HG03575 (cell line): ENCODE results near the gene FARP1.

Experiments
- ATAC-seq: cut with Tn5 transposase; IDR thresholded peaks from one replicate; pipeline ENCODE4 v1.9.1; 2021; ENCODE audit not compliant: unreplicated experiment, insufficient number of reproducible peaks, low FRiP score; ENCODE audit errors: extremely low read depth

FARP1 gene

DNA sequence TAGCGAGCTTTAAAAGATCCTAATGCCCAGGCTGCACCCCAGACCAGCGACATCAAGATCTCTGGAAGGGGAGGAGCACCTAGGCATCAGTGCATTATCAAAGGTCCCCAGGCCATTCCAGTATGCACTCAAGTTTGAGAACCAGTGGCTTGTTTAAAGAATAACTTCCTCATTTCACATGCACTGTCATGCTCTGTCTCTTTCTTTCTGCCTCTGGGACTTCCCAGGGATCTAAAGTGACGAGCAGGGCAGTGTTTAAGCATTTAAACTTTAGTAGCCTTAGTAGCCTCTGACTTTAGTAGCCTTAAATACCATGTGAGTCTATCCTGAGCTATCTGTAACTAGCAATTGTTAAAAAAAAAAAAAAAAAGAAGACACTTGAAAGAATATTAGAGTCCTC, 8.9 kb upstream of the FARP1 start:
- peak; percentile 61 for ATAC-seq

DNA sequence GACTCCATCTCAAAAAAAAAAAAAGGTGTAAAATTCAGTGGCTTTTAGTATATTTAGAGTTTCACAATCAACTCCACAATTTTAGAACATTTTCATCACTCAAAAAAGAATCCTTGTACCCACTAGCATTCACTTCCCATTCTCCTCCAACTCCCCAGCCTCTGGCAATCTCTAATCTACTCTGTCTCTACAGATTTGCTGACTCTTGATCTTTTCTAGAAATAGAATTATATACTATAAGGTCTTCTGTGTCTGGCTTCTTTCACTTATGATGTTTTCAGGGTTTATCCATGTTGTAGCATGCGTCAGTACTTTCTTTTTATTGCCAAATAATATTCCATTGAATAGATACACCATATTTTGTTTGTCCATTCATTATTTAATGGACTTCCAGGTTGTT, 8.0 kb upstream of the FARP1 start:
- ATAC-seq, result no peak

GRCh38 chr13:98141091-98141490, 1.8 kb upstream of the FARP1 start:
- no peak for ATAC-seq

GRCh38 chr13:98141509-98142379, 1.1 kb upstream of the FARP1 start:
- no peak for ATAC-seq

GRCh38 chr13:98143157-98143553, 261 bp downstream of the FARP1 start:
- ATAC-seq, result no peak

GRCh38 chr13:98143601-98144026, 720 bp downstream of the FARP1 start:
- no peak for ATAC-seq

GRCh38 chr13:98144027-98144741, 1.3 kb downstream of the FARP1 start:
- no peak for ATAC-seq

- ATAC-seq, result no peak
Observed at GRCh38 chr13:98144801-98145350, 2.0 kb downstream of the FARP1 start.

- ATAC-seq, result no peak
Observed at GRCh38 chr13:98147521-98147920, 4.6 kb downstream of the FARP1 start.

GRCh38 chr13:98150832-98151479, 8.1 kb downstream of the FARP1 start:
- no peak for ATAC-seq

DNA sequence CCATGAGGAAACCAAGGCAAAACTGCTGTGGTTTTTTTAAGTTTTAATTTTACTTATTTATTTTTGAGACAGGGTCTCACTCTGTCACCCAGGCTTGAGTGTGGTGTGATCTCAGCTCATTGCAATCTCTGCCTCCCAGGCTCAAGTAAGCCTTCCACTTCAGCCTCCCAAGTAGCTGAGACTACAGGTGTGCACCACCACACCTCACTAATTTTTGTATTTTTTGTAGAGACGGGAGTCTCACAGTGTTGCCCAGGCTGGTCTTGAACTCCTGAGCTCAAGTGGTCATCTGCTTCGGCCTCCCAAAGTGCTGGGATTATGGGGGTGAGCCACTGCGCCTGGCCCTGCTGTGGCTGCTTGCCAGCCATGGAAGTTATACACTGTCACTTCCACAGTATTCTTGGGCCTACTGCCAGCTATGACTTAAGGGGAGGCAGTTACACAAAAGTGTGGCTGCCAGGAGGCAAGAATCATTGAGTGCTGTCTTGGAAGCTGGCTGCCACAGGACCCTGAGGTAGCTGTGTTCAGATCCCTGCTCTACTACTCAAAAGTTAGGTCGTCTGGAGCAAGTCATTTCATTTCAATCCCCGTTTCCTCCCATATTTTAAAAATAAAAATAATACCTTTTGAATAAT, 12.7 kb downstream of the FARP1 start:
- no peak for ATAC-seq

DNA sequence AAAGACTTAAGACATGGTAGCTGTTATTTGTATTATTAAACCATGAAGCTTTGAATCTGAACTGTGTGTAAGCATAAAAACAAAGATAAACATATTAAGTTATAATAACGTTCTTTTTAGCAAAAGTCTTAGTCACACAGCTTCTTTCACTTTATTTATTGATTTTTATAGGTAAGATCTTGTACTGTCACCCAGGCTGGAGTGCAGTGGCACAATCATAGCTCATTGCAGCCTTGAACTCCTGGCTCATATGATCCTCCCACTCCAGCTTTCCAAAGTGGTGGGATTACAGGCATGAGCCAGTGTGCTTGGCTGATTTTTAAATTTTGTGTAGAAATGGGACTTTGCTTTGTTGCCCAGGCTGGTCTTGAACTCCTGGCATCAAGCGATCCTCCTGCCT, 13.4 kb downstream of the FARP1 start:
- ATAC-seq, result no peak

DNA sequence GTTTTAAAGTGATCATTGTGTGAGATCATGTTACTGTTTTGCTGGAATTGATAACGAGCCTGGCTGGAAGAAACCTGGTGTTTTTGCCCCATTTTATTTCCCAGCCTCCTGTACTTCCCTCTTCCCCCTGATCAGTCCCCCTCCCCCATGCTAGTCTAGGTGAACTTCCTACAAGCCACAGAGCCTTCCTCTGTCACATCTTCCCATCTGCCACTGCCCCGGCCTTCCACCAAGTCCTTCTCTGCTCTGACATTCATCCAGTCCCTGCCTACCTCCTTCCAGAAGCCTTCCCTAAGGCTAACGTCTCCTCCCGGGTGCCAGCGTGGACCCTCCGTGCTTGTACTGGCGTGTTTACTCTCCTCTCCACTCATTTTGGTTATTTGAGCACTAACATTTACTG, 14.3 kb downstream of the FARP1 start:
- no peak for ATAC-seq

DNA sequence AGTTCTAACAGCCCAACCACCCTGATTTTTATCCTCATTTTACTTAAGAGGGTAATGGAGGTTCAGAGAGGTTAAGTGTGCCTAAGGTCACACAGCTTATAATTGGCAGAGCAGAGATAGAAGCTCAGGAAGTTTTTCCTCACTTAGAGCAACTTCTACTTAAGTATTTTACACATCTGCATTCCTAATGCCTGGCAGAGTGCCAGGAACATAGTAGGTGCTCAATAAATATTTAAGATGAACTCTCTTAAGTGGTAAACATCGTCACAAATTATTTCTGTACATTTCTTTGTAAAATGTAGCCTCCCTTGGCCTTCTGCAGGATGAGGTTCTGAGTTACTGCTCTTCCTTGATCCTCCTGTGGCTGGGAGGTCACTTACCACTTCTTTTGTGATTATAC, 14.7 kb downstream of the FARP1 start:
- no peak for ATAC-seq

- no peak for ATAC-seq
Observed at GRCh38 chr13:98158172-98158899, 15.4 kb downstream of the FARP1 start.

- ATAC-seq, result no peak
Observed at GRCh38 chr13:98162935-98163334, 20.0 kb downstream of the FARP1 start.

DNA sequence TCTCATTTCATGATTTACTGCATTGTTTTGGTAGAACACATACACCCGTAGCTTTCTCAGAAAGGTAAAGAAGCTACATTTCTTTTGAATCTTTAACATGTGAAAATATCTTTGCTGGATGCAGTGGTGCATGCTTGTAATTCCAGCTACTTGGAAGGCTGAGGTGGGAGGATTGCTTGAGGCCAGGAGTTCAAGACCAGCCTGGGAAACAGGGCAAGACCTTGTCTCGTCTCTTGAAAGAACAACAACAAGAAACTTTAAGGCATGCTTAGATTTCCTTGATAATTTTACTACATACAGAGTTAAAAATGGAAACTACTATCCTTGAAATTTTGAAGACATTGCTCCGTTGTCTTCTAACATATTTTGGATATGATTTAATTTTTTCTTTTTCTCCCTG, 26.4 kb downstream of the FARP1 start:
- ATAC-seq, result no peak

GRCh38 chr13:98171900-98172589, 29.2 kb downstream of the FARP1 start:
- no peak for ATAC-seq
